HepG2 (cell line): ENCODE results near the gene SEC61A2.
A peak's percentile ranks its signal among the peaks of the same experiment; 100 is the strongest.

Experiments used
- CBFB ChIP-seq: sonication (generic); formaldehyde crosslinking; IDR thresholded peaks from 2 replicates; pipeline ENCODE4 v1.4.0; 2020; ENCODE audit warnings: missing genetic modification reagents
- EZH2 ChIP-seq: conservative IDR thresholded peaks from 2 replicates; pipeline ENCODE4 v1.6.1; 2012; ENCODE audit warnings: mild to moderate bottlenecking, low read depth, low read length, moderate library complexity
- NCOR1 ChIP-seq: fragments of 200-600 bp; sonication (generic); IDR thresholded peaks from 2 replicates; pipeline ENCODE4 v1.7.0; 2017; ENCODE audit warnings: antibody characterized with exemption, low read length, borderline replicate concordance
- POLR2AphosphoS5 ChIP-seq: IDR thresholded peaks from 2 replicates; pipeline ENCODE4 v1.6.1; 2012; ENCODE audit warnings: low read depth, low read length
- SNRNP70 ChIP-seq: fragments of 200-400 bp; formaldehyde crosslinking; IDR thresholded peaks from 2 replicates; pipeline ENCODE4 v1.6.1; 2017; ENCODE audit warnings: mild to moderate bottlenecking, low read depth, low read length, moderate library complexity
- TBP ChIP-seq: sonication (generic); formaldehyde crosslinking; IDR thresholded peaks from 2 replicates; pipeline ENCODE4 v1.5.0; 2020; ENCODE audit warnings: missing genetic modification reagents
- TF ChIP-seq, protein P1 (sequence below): IDR thresholded peaks from 2 replicates; pipeline ENCODE4 v1.6.1; 2016

DNA sequence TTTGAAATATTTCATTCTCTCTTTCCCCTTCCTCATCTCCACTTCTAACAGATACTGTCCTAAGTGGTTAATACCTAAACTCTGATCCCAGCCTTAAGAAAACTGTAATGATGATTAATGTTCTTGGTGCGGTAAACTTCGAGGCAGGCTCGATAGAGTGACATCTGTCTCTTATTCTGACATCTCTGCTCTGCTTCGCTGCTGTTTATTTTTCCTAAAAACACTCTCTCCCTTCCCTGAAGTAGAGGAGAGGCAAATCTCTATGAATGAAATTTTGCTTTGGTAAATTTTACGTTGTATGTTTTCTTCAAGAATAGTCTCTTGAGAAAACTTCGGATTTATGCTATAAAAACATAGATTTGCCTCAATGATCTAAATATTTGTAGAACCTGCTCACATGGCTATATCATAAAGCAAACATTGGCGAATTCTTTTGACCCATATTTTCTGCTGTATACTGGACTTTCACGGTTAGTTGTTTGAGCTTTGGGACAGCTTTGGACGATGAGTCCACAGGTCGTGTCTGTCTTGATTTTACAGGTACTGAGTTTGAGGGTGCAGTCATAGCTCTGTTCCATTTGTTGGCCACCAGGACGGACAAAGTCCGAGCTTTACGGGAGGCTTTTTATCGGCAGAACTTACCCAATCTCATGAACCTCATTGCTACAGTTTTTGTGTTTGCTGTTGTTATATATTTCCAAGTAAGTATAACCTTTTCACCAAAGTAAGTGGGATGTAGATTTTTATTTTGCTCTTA is 27.1 kb downstream of the SEC61A2 start:
- TF ChIP-seq, protein P1, sequence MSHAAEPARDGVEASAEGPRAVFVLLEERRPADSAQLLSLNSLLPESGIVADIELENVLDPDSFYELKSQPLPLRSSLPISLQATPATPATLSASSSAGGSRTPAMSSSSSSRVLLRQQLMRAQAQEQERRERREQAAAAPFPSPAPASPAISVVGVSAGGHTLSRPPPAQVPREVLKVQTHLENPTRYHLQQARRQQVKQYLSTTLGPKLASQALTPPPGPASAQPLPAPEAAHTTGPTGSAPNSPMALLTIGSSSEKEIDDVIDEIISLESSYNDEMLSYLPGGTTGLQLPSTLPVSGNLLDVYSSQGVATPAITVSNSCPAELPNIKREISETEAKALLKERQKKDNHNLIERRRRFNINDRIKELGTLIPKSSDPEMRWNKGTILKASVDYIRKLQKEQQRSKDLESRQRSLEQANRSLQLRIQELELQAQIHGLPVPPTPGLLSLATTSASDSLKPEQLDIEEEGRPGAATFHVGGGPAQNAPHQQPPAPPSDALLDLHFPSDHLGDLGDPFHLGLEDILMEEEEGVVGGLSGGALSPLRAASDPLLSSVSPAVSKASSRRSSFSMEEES (CRISPR knock-in tag): no peak
- no peak for TF ChIP-seq EZH2
- TF ChIP-seq TBP: no peak
- TF ChIP-seq NCOR1: peak; percentile 78
- TF ChIP-seq SNRNP70: no peak
- no peak for TF ChIP-seq CBFB (CRISPR knock-in tag)
- TF ChIP-seq POLR2AphosphoS5: no peak
